ENCODE results near the gene BZW2. TPM values are rescaled to one million over a fixed set of nuclear protein-coding genes. Genes with fewer than 3 reads are reported as not detected.

BZW2 gene
- total and polyA plus RNA-seq, 2 of the 13 experiments (the other 11 are each of a cell fraction or from before 2014, with no cell fraction given): 21.8 to 95.2 TPM

DNA sequence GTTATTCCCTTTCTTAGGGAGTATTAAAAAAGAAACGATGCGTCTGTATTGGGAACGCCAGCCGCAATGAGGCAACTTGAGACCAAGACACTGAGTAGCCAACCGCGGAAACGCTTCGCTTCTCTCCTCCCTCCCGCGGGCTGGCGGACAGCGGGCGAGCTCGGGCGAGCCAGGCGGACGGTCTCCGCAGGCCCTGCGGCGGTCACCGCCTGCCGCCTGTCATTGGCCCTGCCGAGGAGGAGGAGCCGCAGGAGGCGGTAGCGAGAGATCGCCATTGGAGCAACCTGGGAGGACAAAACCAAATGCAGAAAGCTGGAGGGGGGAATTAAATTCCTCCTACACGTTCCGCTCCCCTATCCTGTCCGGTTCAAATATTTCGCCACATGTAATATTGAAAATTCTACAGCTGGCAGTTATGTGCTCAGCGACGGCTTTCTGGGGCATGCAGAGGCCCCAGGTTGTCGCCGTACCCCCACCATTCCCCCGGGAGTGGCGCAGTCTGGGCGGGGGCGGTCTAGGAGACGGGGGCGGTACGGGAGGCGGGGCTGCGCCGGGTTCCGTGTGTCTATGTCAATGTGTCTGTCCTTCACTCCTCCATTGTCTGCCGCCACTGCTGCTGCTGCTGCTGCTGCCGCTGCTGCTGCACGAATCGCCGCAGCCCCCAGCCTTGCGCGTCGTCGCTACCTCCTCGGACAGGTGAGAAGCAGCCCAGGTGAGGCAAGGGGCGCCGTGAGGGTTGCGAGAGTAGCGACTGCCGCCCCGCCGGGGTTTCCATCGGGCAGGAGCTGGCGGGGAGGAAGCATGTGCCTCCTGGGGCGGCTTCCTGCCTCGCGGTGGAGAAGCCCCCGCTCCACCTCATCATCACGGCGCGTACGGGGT lies at the start of gene BZW2, which contains the start of gene ANKMY2 (continued):
- peak; percentile 95 for TF ChIP-seq MYC (CRISPR knock-in tag; IDR thresholded peaks at IDR 0.05; ENCODE audit: borderline replicate concordance)
- no peak for TF ChIP-seq ZNF296 (CRISPR knock-in tag; conservative IDR thresholded peaks at IDR 0.05)
- TF ChIP-seq, protein P1, sequence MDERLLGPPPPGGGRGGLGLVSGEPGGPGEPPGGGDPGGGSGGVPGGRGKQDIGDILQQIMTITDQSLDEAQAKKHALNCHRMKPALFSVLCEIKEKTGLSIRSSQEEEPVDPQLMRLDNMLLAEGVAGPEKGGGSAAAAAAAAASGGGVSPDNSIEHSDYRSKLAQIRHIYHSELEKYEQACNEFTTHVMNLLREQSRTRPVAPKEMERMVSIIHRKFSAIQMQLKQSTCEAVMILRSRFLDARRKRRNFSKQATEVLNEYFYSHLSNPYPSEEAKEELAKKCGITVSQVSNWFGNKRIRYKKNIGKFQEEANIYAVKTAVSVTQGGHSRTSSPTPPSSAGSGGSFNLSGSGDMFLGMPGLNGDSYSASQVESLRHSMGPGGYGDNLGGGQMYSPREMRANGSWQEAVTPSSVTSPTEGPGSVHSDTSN (CRISPR knock-in tag; IDR thresholded peaks at IDR 0.05): no peak
- TF ChIP-seq ZNF34 (CRISPR knock-in tag; IDR thresholded peaks at IDR 0.05; ENCODE audit: borderline replicate concordance): no peak
- peak; percentile 77 for TF ChIP-seq KMT2A (CRISPR knock-in tag; IDR thresholded peaks at IDR 0.05)
- TF ChIP-seq ZNF83 (CRISPR knock-in tag; IDR thresholded peaks at IDR 0.05; ENCODE audit: borderline replicate concordance): peak; percentile 67; the same call in 1 of the 2 replicates
- no peak for TF ChIP-seq SRF (IDR thresholded peaks at IDR 0.05; ENCODE audit: low read depth, low read length)
- no peak for TF ChIP-seq ARNT (IDR thresholded peaks at IDR 0.05)
- peak; percentile 29; the same call in 1 of the 2 replicates for TF ChIP-seq CREB1 (IDR thresholded peaks at IDR 0.05)
- TF ChIP-seq CREB1 (CRISPR knock-in tag; IDR thresholded peaks at IDR 0.05): no peak; the same call in 1 of the 2 replicates
- TF ChIP-seq ZFP36L2 (CRISPR knock-in tag; IDR thresholded peaks at IDR 0.05): 0 out of 2 replicates have a peak, but pooled peaks have one; percentile 37
- TF ChIP-seq PRMT3 (CRISPR knock-in tag; IDR thresholded peaks at IDR 0.05; ENCODE audit: borderline replicate concordance, low read depth): no peak
- no peak for TF ChIP-seq ZNF460 (CRISPR knock-in tag; IDR thresholded peaks at IDR 0.05; ENCODE audit: borderline replicate concordance)
- TF ChIP-seq, protein P2, sequence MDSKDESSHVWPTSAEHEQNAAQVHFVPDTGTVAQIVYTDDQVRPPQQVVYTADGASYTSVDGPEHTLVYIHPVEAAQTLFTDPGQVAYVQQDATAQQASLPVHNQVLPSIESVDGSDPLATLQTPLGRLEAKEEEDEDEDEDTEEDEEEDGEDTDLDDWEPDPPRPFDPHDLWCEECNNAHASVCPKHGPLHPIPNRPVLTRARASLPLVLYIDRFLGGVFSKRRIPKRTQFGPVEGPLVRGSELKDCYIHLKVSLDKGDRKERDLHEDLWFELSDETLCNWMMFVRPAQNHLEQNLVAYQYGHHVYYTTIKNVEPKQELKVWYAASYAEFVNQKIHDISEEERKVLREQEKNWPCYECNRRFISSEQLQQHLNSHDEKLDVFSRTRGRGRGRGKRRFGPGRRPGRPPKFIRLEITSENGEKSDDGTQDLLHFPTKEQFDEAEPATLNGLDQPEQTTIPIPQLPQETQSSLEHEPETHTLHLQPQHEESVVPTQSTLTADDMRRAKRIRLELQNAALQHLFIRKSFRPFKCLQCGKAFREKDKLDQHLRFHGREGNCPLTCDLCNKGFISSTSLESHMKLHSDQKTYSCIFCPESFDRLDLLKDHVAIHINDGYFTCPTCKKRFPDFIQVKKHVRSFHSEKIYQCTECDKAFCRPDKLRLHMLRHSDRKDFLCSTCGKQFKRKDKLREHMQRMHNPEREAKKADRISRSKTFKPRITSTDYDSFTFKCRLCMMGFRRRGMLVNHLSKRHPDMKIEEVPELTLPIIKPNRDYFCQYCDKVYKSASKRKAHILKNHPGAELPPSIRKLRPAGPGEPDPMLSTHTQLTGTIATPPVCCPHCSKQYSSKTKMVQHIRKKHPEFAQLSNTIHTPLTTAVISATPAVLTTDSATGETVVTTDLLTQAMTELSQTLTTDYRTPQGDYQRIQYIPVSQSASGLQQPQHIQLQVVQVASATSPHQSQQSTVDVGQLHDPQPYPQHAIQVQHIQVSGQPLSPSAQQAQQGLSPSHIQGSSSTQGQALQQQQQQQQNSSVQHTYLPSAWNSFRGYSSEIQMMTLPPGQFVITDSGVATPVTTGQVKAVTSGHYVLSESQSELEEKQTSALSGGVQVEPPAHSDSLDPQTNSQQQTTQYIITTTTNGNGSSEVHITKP (CRISPR knock-in tag; IDR thresholded peaks at IDR 0.05; ENCODE audit: low read depth): peak; percentile 100
- no peak for TF ChIP-seq GLI4 (CRISPR knock-in tag; IDR thresholded peaks at IDR 0.05; ENCODE audit: borderline replicate concordance)
- TF ChIP-seq MIXL1 (CRISPR knock-in tag; IDR thresholded peaks at IDR 0.05): peak; percentile 10
- TF ChIP-seq ZIK1 (CRISPR knock-in tag; IDR thresholded peaks at IDR 0.05; ENCODE audit: borderline replicate concordance, low read depth): no peak
- no peak for TF ChIP-seq REXO4 (CRISPR knock-in tag; IDR thresholded peaks at IDR 0.05; ENCODE audit: borderline replicate concordance)
- TF ChIP-seq ZNF598 (CRISPR knock-in tag; IDR thresholded peaks at IDR 0.05; ENCODE audit: borderline replicate concordance): peak; percentile 21; the same call in 1 of the 2 replicates
- TF ChIP-seq ZNF205 (CRISPR knock-in tag; IDR thresholded peaks at IDR 0.05): peak; percentile 13; the same call in 1 of the 2 replicates
- TF ChIP-seq ZNF24 (IDR thresholded peaks at IDR 0.05): no peak
- TF ChIP-seq, protein P3, sequence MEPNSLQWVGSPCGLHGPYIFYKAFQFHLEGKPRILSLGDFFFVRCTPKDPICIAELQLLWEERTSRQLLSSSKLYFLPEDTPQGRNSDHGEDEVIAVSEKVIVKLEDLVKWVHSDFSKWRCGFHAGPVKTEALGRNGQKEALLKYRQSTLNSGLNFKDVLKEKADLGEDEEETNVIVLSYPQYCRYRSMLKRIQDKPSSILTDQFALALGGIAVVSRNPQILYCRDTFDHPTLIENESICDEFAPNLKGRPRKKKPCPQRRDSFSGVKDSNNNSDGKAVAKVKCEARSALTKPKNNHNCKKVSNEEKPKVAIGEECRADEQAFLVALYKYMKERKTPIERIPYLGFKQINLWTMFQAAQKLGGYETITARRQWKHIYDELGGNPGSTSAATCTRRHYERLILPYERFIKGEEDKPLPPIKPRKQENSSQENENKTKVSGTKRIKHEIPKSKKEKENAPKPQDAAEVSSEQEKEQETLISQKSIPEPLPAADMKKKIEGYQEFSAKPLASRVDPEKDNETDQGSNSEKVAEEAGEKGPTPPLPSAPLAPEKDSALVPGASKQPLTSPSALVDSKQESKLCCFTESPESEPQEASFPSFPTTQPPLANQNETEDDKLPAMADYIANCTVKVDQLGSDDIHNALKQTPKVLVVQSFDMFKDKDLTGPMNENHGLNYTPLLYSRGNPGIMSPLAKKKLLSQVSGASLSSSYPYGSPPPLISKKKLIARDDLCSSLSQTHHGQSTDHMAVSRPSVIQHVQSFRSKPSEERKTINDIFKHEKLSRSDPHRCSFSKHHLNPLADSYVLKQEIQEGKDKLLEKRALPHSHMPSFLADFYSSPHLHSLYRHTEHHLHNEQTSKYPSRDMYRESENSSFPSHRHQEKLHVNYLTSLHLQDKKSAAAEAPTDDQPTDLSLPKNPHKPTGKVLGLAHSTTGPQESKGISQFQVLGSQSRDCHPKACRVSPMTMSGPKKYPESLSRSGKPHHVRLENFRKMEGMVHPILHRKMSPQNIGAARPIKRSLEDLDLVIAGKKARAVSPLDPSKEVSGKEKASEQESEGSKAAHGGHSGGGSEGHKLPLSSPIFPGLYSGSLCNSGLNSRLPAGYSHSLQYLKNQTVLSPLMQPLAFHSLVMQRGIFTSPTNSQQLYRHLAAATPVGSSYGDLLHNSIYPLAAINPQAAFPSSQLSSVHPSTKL (CRISPR knock-in tag; IDR thresholded peaks at IDR 0.05): peak; percentile 53
